Parathyroid adenoma (tissue), 2 donors: ENCODE results near the gene AGL.

ENCODE experiments used
- H2AFZ ChIP-seq: fragments of 300-600 bp; sonication (generic); one replicate; pipeline ENCODE4 v1.7.0; 2017; ENCODE audit warnings: antibody characterized with exemption, mild to moderate bottlenecking
- H3K27ac ChIP-seq: fragments of 300-600 bp; sonication (generic); one replicate; pipeline ENCODE4 v1.7.0; 2017
- H3K27me3 ChIP-seq: fragments of 300-600 bp; sonication (generic); one replicate; pipeline ENCODE4 v1.7.0; 2017; ENCODE audit warnings: low read length; ENCODE audit not compliant: control insufficient read depth, insufficient read depth
- H3K36me3 ChIP-seq: fragments of 300-600 bp; sonication (generic); one replicate; pipeline ENCODE4 v1.7.0; 2017; ENCODE audit warnings: low read length; ENCODE audit not compliant: control insufficient read depth, insufficient read depth
- H3K4me1 ChIP-seq: fragments of 300-600 bp; sonication (generic); one replicate; pipeline ENCODE4 v1.7.0; 2017; ENCODE audit warnings: control low read depth
- H3K4me2 ChIP-seq: fragments of 300-600 bp; sonication (generic); one replicate; pipeline ENCODE4 v1.7.0; 2017; ENCODE audit warnings: low read length
- H3K4me3 ChIP-seq: fragments of 300-600 bp; sonication (generic); one replicate; pipeline ENCODE4 v1.7.0; 2017; ENCODE audit warnings: low read depth, low read length
- H3K79me2 ChIP-seq: fragments of 300-600 bp; sonication (generic); one replicate; pipeline ENCODE4 v1.7.0; 2017; ENCODE audit warnings: control low read depth
- H3K9ac ChIP-seq: fragments of 300-600 bp; sonication (generic); one replicate; pipeline ENCODE4 v1.7.0; 2017; ENCODE audit warnings: mild to moderate bottlenecking
- H3K9me3 ChIP-seq: fragments of 300-600 bp; sonication (generic); one replicate; pipeline ENCODE4 v1.7.0; 2017; ENCODE audit warnings: low read length; ENCODE audit not compliant: control insufficient read depth
- TF ChIP-seq, protein P1 (sequence below): fragments of 300-600 bp; sonication (generic); IDR thresholded peaks from one replicate; pipeline ENCODE4 v1.7.0; 2017; ENCODE audit warnings: antibody characterized with exemption, mild to moderate bottlenecking
- donor health status: primary hyperparathyroidism.

Gene AGL

DNA sequence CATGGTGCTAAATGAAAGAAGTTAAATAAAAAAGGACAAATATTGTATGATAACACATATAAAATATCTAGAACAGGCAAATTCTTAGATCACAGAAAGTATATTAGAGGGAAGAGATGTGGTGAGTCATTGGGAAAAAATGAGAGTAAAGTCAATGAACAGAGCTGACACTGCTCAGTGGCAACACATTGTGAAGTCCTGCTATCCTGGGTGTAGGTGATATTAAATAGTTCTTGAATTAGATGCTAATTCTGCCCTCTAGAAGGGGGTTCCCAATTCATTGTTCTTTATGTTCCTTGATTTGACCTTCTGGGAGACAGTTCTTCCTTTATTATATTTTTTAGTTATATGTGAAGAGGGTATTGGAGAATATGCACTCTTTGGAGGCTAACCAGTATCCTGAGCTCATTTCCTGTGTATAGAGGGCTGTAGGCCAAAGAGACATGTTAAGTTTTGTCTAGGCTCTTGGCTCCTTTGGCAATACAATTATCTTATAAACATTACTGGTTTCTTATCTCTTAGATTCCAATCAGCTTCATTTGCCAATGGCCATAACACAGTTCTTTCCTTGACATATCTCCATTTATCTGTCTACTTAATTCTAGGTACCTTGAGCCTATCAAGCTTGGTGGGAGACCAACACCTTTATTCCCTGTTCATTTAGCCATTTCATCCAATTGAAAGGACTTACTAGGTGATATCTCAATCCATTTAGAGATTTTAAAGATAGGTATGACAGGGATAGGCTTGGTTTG lies 113.1 kb downstream of the AGL start:
- Histone ChIP-seq H3K4me3 (no peak overlapping the region), H3K27me3 (no peaks in the 10 kb centered on the region), H3K9me3 (no peaks in the 10 kb centered on the region), H3K4me1 (peaks cover 3% of the 10 kb centered on the region), H3K4me2 (no peak overlapping the region), H3K36me3 (no peaks in the 10 kb centered on the region), H3K79me2 (no peaks in the 10 kb centered on the region), H3K9ac (no peak overlapping the region), H2AFZ (no peak overlapping the region), H3K27ac (no peak overlapping the region)
- TF ChIP-seq, protein P1, sequence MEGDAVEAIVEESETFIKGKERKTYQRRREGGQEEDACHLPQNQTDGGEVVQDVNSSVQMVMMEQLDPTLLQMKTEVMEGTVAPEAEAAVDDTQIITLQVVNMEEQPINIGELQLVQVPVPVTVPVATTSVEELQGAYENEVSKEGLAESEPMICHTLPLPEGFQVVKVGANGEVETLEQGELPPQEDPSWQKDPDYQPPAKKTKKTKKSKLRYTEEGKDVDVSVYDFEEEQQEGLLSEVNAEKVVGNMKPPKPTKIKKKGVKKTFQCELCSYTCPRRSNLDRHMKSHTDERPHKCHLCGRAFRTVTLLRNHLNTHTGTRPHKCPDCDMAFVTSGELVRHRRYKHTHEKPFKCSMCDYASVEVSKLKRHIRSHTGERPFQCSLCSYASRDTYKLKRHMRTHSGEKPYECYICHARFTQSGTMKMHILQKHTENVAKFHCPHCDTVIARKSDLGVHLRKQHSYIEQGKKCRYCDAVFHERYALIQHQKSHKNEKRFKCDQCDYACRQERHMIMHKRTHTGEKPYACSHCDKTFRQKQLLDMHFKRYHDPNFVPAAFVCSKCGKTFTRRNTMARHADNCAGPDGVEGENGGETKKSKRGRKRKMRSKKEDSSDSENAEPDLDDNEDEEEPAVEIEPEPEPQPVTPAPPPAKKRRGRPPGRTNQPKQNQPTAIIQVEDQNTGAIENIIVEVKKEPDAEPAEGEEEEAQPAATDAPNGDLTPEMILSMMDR, result no peak

DNA sequence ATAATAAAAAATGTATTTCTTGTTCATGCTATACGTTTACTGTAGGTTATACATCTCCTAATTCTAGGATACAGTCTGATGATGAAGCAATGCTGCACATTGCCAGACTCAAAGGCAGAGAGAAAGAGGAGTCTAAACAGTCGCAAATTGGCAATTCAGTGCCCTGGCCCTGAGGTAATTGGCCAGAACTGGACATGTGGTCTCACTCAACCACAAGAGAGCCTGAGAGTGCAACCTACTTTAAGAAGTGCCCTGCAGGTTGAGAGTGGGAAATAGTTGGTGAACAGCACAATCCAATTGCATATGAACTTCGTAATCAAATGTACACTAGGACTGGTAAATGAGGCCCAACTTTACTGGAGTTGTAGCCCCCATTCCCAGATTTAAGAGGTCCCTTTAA lies 114.6 kb downstream of the AGL start:
- H3K79me2 ChIP-seq, result no peaks in the 10 kb centered on the region
- peak overlapping the region; percentile 59 for H3K27ac ChIP-seq
- no peak overlapping the region for H3K9ac ChIP-seq
- peak overlapping the region; percentile 11 for H2AFZ ChIP-seq
- no peaks in the 10 kb centered on the region for H3K9me3 ChIP-seq
- H3K27me3 ChIP-seq, result no peaks in the 10 kb centered on the region
- peaks cover 3% of the 10 kb centered on the region for H3K4me1 ChIP-seq
- no peak overlapping the region for H3K4me3 ChIP-seq
- peak overlapping the region; percentile 36 for H3K4me2 ChIP-seq
- TF ChIP-seq, protein P1, result no peak
- H3K36me3 ChIP-seq, result no peaks in the 10 kb centered on the region

DNA sequence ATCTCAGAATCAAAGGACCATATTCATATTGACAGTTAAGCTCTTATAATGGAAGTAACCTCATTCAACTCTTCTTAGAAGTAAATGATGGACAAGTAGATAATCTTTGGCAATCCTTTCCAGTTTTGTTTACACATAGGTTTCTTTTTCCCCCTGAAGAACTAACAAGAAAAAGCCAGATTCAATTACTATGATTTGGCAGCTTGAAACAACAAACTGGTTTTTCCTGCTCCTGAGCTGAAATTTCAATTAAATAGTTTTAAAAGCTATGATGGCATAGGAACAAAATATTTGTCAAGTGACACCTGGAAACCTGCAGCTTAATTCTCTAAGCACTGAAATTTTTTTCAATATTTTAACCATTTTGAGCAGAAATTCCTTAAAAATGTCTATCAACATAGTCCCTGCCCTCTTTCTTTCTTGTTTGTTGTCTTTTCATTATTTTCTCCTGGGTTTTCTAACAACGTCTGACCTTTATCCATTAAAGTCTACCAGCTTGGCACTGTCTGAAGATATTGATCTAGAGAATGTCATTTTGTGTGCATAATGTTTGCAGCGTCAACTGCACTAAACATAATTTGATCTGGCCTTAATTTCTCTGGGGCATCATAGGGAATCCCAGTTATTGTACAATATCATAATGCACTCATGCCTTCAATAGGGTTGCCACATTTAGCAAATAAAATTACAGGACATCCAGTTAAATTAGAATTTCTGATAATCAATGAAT lies 115.7 kb downstream of the AGL start:
- no peak overlapping the region for H2AFZ ChIP-seq
- H3K4me1 ChIP-seq, result peaks cover 4% of the 10 kb centered on the region
- H3K9me3 ChIP-seq, result no peaks in the 10 kb centered on the region
- no peaks in the 10 kb centered on the region for H3K27me3 ChIP-seq
- H3K4me2 ChIP-seq, result peak overlapping the region; percentile 36
- TF ChIP-seq, protein P1, result no peak
- peak overlapping the region; percentile 32 for H3K4me3 ChIP-seq
- H3K27ac ChIP-seq, result peak overlapping the region; percentile 64
- no peak overlapping the region for H3K9ac ChIP-seq
- H3K36me3 ChIP-seq, result no peaks in the 10 kb centered on the region
- peaks cover under 1% of the 10 kb centered on the region for H3K79me2 ChIP-seq

DNA sequence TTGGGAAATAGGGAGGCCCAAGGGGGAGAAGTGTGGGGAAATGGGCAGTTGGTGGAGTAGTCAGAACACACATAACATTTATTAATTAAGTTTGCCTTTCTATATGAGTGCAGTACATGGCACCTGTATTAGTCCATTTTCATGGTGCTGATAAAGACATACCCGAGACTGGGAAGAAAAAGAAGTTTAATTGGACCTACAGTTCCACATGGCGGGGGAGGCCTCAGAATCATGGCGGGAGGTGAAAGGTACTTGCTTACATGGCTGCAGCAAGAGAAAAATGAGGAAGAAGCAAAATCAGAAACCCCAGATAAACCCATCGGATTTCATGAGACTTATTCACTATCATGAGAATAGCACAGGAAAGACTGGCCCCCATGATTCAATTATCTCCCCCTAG lies 118.1 kb downstream of the AGL start:
- Histone ChIP-seq H3K4me2 (no peak overlapping the region), H3K27me3 (no peaks in the 10 kb centered on the region), H3K9me3 (no peaks in the 10 kb centered on the region), H3K9ac (no peak overlapping the region), H3K79me2 (peaks cover 8% of the 10 kb centered on the region), H3K4me1 (peaks cover 5% of the 10 kb centered on the region), H3K36me3 (no peaks in the 10 kb centered on the region), H3K4me3 (no peak overlapping the region), H3K27ac (no peak overlapping the region), H2AFZ (no peak overlapping the region)
- TF ChIP-seq, protein P1, result no peak
